Mesenchymal stem cell (in vitro differentiated cells and primary cell): ENCODE data around the gene MEF2B.

ENCODE experiments used
- DNase-seq: peaks from one replicate; pipeline ENCODE4 v3.0.0-alpha.2; 2013
- H2AFZ ChIP-seq: one replicate; pipeline ENCODE4 v1.6.1; 2013; ENCODE audit warnings: low read depth, mild to moderate bottlenecking, control low read depth, inconsistent platforms, low read length, moderate library complexity
- H2AK5ac ChIP-seq: 2 replicates; pipeline ENCODE4 v1.6.1; 2013; ENCODE audit warnings: low read length, moderate library complexity, mild to moderate bottlenecking, inconsistent platforms; ENCODE audit not compliant: severe bottlenecking
- H2BK120ac ChIP-seq: one replicate; pipeline ENCODE4 v1.6.1; 2013; ENCODE audit warnings: low read depth, mild to moderate bottlenecking, inconsistent platforms, low read length, moderate library complexity
- H2BK12ac ChIP-seq, 2 experiments: one replicate each; pipeline ENCODE4 v1.6.1; 2013; ENCODE audit warnings: inconsistent platforms in 2 of 2, low read length in 2 of 2, mild to moderate bottlenecking in 2 of 2, moderate library complexity in 2 of 2, control low read depth in 1 of 2
- H2BK15ac ChIP-seq: one replicate; pipeline ENCODE4 v1.6.1; 2013; ENCODE audit warnings: mild to moderate bottlenecking, low read depth, inconsistent platforms; ENCODE audit not compliant: poor library complexity, severe bottlenecking
- H2BK5ac ChIP-seq: 2 replicates; pipeline ENCODE4 v1.6.1; 2013; ENCODE audit warnings: low read depth, mild to moderate bottlenecking, low read length, control low read depth, inconsistent platforms; ENCODE audit not compliant: poor library complexity, severe bottlenecking
- H3K14ac ChIP-seq, 2 experiments: one replicate each; pipeline ENCODE4 v1.6.1; 2013; ENCODE audit warnings: inconsistent platforms in 2 of 2, low read length in 2 of 2, control low read depth in 1 of 2, mild to moderate bottlenecking in 1 of 2, moderate library complexity in 1 of 2
- H3K18ac ChIP-seq, 2 experiments: one replicate each; pipeline ENCODE4 v1.6.1; 2013; ENCODE audit warnings: inconsistent platforms in 2 of 2, low read length in 2 of 2, control low read depth in 1 of 2, low read depth in 1 of 2, mild to moderate bottlenecking in 1 of 2
- H3K23ac ChIP-seq, 2 experiments: one replicate each; pipeline ENCODE4 v1.6.1; 2013; ENCODE audit warnings: inconsistent platforms in 2 of 2, low read length in 2 of 2, mild to moderate bottlenecking in 2 of 2, moderate library complexity in 2 of 2, control low read depth in 1 of 2
- H3K27ac ChIP-seq: 2 replicates; pipeline ENCODE4 v1.5.1; 2013; ENCODE audit warnings: mild to moderate bottlenecking, moderate library complexity, low read length, control low read depth, inconsistent platforms; ENCODE audit not compliant: poor library complexity, severe bottlenecking
- H3K27me3 ChIP-seq, 2 experiments: 2 replicates each; pipeline versions ENCODE4 v1.6.1 to v1.7.0; 2013; ENCODE audit warnings: low read length in 2 of 2, mild to moderate bottlenecking in 2 of 2, moderate library complexity in 2 of 2, control low read depth in 1 of 2, inconsistent platforms in 1 of 2; ENCODE audit not compliant: control insufficient read depth in 1 of 2, insufficient read depth in 1 of 2
- H3K36me3 ChIP-seq, 2 experiments: 2 replicates each; pipeline versions ENCODE4 v1.6.1 to v1.7.0; 2013; ENCODE audit warnings: low read length in 2 of 2, control low read depth in 1 of 2, inconsistent platforms in 1 of 2, low read depth in 1 of 2, mild to moderate bottlenecking in 1 of 2; ENCODE audit not compliant: insufficient read depth in 2 of 2, control insufficient read depth in 1 of 2
- H3K4ac ChIP-seq, 2 experiments: one replicate each; pipeline ENCODE4 v1.6.1; 2013; ENCODE audit warnings: inconsistent platforms in 2 of 2, low read length in 2 of 2, mild to moderate bottlenecking in 2 of 2, moderate library complexity in 2 of 2, control low read depth in 1 of 2, low read depth in 1 of 2
- H3K4me1 ChIP-seq: 2 replicates; pipeline ENCODE4 v1.6.1; 2013; ENCODE audit warnings: low read depth, low read length, control low read depth; ENCODE audit not compliant: control insufficient read depth, insufficient read depth
- H3K4me2 ChIP-seq: 2 replicates; pipeline ENCODE4 v1.6.1; 2013; ENCODE audit warnings: low read length, mild to moderate bottlenecking, inconsistent platforms; ENCODE audit not compliant: poor library complexity, severe bottlenecking
- H3K4me3 ChIP-seq, 2 experiments: 2 replicates each; pipeline versions ENCODE4 v1.5.1 to v1.7.0; 2013; ENCODE audit warnings: low read length in 2 of 2, mild to moderate bottlenecking in 2 of 2, control low read depth in 1 of 2, low read depth in 1 of 2; ENCODE audit not compliant: insufficient read depth in 1 of 2
- H3K79me1 ChIP-seq: replicated peaks from 2 replicates; pipeline ENCODE4 v1.6.1; 2013; ENCODE audit warnings: mild to moderate bottlenecking, control low read depth, low read length, inconsistent platforms; ENCODE audit not compliant: poor library complexity, severe bottlenecking
- H3K9ac ChIP-seq: 2 replicates; pipeline ENCODE4 v1.7.0; 2013; ENCODE audit warnings: mild to moderate bottlenecking, low read length, moderate library complexity
- H3K9me3 ChIP-seq: 2 replicates; pipeline ENCODE4 v1.7.0; 2013; ENCODE audit warnings: mild to moderate bottlenecking, low read length; ENCODE audit not compliant: control insufficient read depth
- H4K8ac ChIP-seq: one replicate; pipeline ENCODE4 v1.6.1; 2013; ENCODE audit warnings: inconsistent platforms, mild to moderate bottlenecking, low read length, moderate library complexity
- H4K91ac ChIP-seq: one replicate; pipeline ENCODE4 v1.6.1; 2013; ENCODE audit warnings: mild to moderate bottlenecking, low read length, inconsistent platforms
- WGBS: methylation state at CpG from one replicate; pipeline ENCODE4 v1.1.7; 2013; ENCODE audit warnings: mixed read lengths; 5-methylcytosine and 5-hydroxymethylcytosine counted together

Gene MEF2B

GRCh38 chr19:19123386-19123785 lies 46.7 kb downstream of the MEF2B start:
- peaks cover 16 to 31% of the 10 kb centered on the region in 2 experiments for H3K36me3 ChIP-seq
- H3K18ac ChIP-seq, result no peak overlapping the region
- no peak overlapping the region for H3K4ac ChIP-seq
- no peak overlapping the region for H3K23ac ChIP-seq
- no peak overlapping the region for H2BK5ac ChIP-seq
- H4K8ac ChIP-seq, result no peak overlapping the region
- H2BK15ac ChIP-seq, result no peak overlapping the region
- no peak overlapping the region for H2AK5ac ChIP-seq
- no peak overlapping the region for H2BK120ac ChIP-seq
- peaks cover 8% of the 10 kb centered on the region for H3K4me1 ChIP-seq
- no peak overlapping the region for H3K4me3 ChIP-seq
- H2AFZ ChIP-seq, result no peak overlapping the region
- no peak overlapping the region for H3K27ac ChIP-seq
- no peak overlapping the region for H4K91ac ChIP-seq
- no peak overlapping the region for H2BK12ac ChIP-seq
- DNase-seq, result no peak
- H3K14ac ChIP-seq, result no peak overlapping the region
- no peaks in the 10 kb centered on the region for H3K27me3 ChIP-seq
- no peak overlapping the region for H3K4me2 ChIP-seq
- H3K79me1 ChIP-seq, result no peaks in the 10 kb centered on the region
- peaks cover 11% of the 10 kb centered on the region for H3K9me3 ChIP-seq
- H3K9ac ChIP-seq, result no peak overlapping the region

- no CpG with 5 or more reads among the region's 1 CpG for WGBS
- DNase-seq, result no peak
- H4K8ac ChIP-seq, result no peak overlapping the region
- H2BK5ac ChIP-seq, result no peak overlapping the region
- no peaks in the 10 kb centered on the region for H3K79me1 ChIP-seq
- H3K4ac ChIP-seq, result no peak overlapping the region
- H3K27me3 ChIP-seq, result no peaks in the 10 kb centered on the region
- no peak overlapping the region for H2AK5ac ChIP-seq
- H3K27ac ChIP-seq, result no peak overlapping the region
- peaks cover 11% of the 10 kb centered on the region for H3K9me3 ChIP-seq
- H2AFZ ChIP-seq, result no peak overlapping the region
- no peak overlapping the region for H3K23ac ChIP-seq
- H2BK12ac ChIP-seq, result no peak overlapping the region
- H3K4me2 ChIP-seq, result no peak overlapping the region
- no peak overlapping the region for H2BK120ac ChIP-seq
- peaks cover 16 to 32% of the 10 kb centered on the region in 2 experiments for H3K36me3 ChIP-seq
- no peak overlapping the region for H2BK15ac ChIP-seq
- H4K91ac ChIP-seq, result no peak overlapping the region
- H3K4me1 ChIP-seq, result peaks cover 8% of the 10 kb centered on the region
- H3K14ac ChIP-seq, result no peak overlapping the region
- no peak overlapping the region for H3K4me3 ChIP-seq
- no peak overlapping the region for H3K9ac ChIP-seq
- no peak overlapping the region for H3K18ac ChIP-seq
Observed at GRCh38 chr19:19122902-19123301, 47.2 kb downstream of the MEF2B start.

GRCh38 chr19:19121371-19121770 lies 48.7 kb downstream of the MEF2B start:
- H3K4me2 ChIP-seq, result no peak overlapping the region
- no peak overlapping the region for H2AK5ac ChIP-seq
- WGBS, result 93% methylated on average over 10 of the region's 10 CpGs
- no peak overlapping the region for H3K9ac ChIP-seq
- H3K27me3 ChIP-seq, result no peaks in the 10 kb centered on the region
- no peak overlapping the region for H3K23ac ChIP-seq
- H3K4me1 ChIP-seq, result peaks cover 8% of the 10 kb centered on the region
- H2BK12ac ChIP-seq, result no peak overlapping the region
- no peak overlapping the region for H3K14ac ChIP-seq
- no peak overlapping the region for H2BK15ac ChIP-seq
- no peaks in the 10 kb centered on the region for H3K79me1 ChIP-seq
- no peak overlapping the region for H3K18ac ChIP-seq
- H2AFZ ChIP-seq, result no peak overlapping the region
- H2BK120ac ChIP-seq, result no peak overlapping the region
- no peak overlapping the region for H4K8ac ChIP-seq
- H4K91ac ChIP-seq, result no peak overlapping the region
- no peak overlapping the region for H3K4me3 ChIP-seq
- DNase-seq, result no peak
- H3K36me3 ChIP-seq, result peaks cover 16 to 32% of the 10 kb centered on the region in 2 experiments
- H3K4ac ChIP-seq, result no peak overlapping the region
- H3K27ac ChIP-seq, result no peak overlapping the region
- peaks cover 11% of the 10 kb centered on the region for H3K9me3 ChIP-seq
- H2BK5ac ChIP-seq, result no peak overlapping the region

- Histone ChIP-seq H2BK120ac (no peak overlapping the region), H3K4me3 (no peak overlapping the region), H3K4me1 (peaks cover 8% of the 10 kb centered on the region), H3K9ac (no peak overlapping the region), H3K27ac (no peak overlapping the region), H2BK12ac (no peak overlapping the region), H3K36me3 (peaks cover 16 to 32% of the 10 kb centered on the region in 2 experiments), H3K18ac (peak overlapping the region in 1 of 2 experiments; percentile 9), H4K8ac (peak overlapping the region; percentile 94), H2AFZ (peak overlapping the region; percentile 48), H2AK5ac (no peak overlapping the region), H4K91ac (no peak overlapping the region), H3K79me1 (no peaks in the 10 kb centered on the region), H3K9me3 (peaks cover 11% of the 10 kb centered on the region), H3K4me2 (no peak overlapping the region), H3K14ac (no peak overlapping the region), H3K27me3 (no peaks in the 10 kb centered on the region), H3K4ac (no peak overlapping the region), H3K23ac (no peak overlapping the region), H2BK15ac (peak overlapping the region; percentile 50), H2BK5ac (no peak overlapping the region)
- WGBS, result 62% methylated on average over 36 of the region's 39 CpGs
- peak; percentile 74 for DNase-seq
Observed at GRCh38 chr19:19120308-19121231, 49.5 kb downstream of the MEF2B start.
